Neural crest cell (in vitro differentiated cells): ENCODE measurements around the gene COL18A1. TPM values are rescaled to one million over a fixed set of nuclear protein-coding genes. Genes with fewer than 3 reads are reported as not detected.

Experiments
- DNase-seq: peaks from one replicate; pipeline ENCODE4 v3.0.0; 2021; ENCODE audit warnings: low read depth, mixed read lengths, low spot score
- H3K27ac Mint-ChIP-seq: one replicate; pipeline ENCODE4 v1.8.0; 2021; ENCODE audit warnings: mild to moderate bottlenecking, mixed read lengths; ENCODE audit not compliant: unreplicated experiment
- H3K27me3 Mint-ChIP-seq: 2 replicates; pipeline ENCODE4 v1.8.0; 2021; ENCODE audit warnings: low read depth, mild to moderate bottlenecking, mixed read lengths
- H3K36me3 Mint-ChIP-seq: 2 replicates; pipeline ENCODE4 v1.8.0; 2021; ENCODE audit warnings: low read depth, mild to moderate bottlenecking, mixed read lengths
- H3K4me1 Mint-ChIP-seq: 2 replicates; pipeline ENCODE4 v1.8.0; 2021; ENCODE audit warnings: mixed read lengths
- H3K4me3 Mint-ChIP-seq: one replicate; pipeline ENCODE4 v1.8.0; 2021; ENCODE audit warnings: mild to moderate bottlenecking, mixed read lengths
- H3K9me3 Mint-ChIP-seq: 2 replicates; pipeline ENCODE4 v1.8.0; 2021; ENCODE audit warnings: mixed read lengths
- total RNA-seq: library from RNA; stranded (reverse); gene quantifications from 2 replicates; pipeline ENCODE4 v1.2.1, GENCODE V29; 2021
- TF ChIP-seq, protein P1 (sequence below): fragments of 200-600 bp; sonication (generic); conservative IDR thresholded peaks from 2 replicates; pipeline ENCODE4 v1.5.0; 2021; ENCODE audit warnings: antibody characterized with exemption, mild to moderate bottlenecking

COL18A1 gene
- total RNA-seq, 1 donor from 2014 or later: 19.2 TPM

DNA sequence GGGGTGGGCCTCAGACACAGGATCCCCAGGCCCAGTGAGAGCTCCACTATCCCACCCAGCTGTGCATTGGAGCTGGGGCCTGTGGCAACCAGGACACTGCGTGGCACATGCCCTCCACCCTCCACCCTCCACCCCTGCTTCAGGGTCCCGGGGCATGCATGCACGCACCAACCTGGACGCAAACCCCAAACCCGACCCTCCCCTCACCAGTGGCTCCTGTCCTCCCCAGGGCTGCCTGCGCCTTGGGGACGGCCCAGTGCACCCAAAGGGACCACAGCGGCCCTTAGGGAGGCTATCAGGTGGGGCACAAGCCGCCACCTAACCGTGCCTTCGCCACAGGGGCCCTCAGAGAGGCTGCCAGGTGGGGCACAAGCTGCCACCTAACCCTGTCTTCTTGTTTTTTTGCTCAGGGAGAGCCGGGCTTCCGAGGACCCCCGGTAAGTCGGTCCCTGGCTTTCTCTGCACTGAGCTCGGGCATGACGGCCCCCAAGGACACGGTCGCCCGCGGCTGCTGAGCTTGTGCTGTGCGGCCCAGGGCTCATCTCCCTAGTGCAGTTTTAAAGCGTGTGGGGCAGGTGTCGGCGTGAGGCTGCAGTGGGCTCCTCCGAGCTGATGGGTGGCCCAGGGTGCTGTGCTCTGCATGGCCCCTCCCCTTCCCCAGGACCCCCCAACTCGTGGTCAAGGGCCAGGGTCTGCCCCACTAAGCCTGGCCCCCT lies 89.3 kb downstream of the COL18A1 start:
- TF ChIP-seq, protein P1, sequence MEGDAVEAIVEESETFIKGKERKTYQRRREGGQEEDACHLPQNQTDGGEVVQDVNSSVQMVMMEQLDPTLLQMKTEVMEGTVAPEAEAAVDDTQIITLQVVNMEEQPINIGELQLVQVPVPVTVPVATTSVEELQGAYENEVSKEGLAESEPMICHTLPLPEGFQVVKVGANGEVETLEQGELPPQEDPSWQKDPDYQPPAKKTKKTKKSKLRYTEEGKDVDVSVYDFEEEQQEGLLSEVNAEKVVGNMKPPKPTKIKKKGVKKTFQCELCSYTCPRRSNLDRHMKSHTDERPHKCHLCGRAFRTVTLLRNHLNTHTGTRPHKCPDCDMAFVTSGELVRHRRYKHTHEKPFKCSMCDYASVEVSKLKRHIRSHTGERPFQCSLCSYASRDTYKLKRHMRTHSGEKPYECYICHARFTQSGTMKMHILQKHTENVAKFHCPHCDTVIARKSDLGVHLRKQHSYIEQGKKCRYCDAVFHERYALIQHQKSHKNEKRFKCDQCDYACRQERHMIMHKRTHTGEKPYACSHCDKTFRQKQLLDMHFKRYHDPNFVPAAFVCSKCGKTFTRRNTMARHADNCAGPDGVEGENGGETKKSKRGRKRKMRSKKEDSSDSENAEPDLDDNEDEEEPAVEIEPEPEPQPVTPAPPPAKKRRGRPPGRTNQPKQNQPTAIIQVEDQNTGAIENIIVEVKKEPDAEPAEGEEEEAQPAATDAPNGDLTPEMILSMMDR: no peak
- Mint-ChIP-seq H3K27me3 (no peaks in the 10 kb centered on the region), H3K4me1 (no peaks in the 10 kb centered on the region), H3K27ac (no peak overlapping the region), H3K9me3 (no peaks in the 10 kb centered on the region), H3K36me3 (peaks cover 5% of the 10 kb centered on the region), H3K4me3 (no peak overlapping the region)
- no peak for DNase-seq

DNA sequence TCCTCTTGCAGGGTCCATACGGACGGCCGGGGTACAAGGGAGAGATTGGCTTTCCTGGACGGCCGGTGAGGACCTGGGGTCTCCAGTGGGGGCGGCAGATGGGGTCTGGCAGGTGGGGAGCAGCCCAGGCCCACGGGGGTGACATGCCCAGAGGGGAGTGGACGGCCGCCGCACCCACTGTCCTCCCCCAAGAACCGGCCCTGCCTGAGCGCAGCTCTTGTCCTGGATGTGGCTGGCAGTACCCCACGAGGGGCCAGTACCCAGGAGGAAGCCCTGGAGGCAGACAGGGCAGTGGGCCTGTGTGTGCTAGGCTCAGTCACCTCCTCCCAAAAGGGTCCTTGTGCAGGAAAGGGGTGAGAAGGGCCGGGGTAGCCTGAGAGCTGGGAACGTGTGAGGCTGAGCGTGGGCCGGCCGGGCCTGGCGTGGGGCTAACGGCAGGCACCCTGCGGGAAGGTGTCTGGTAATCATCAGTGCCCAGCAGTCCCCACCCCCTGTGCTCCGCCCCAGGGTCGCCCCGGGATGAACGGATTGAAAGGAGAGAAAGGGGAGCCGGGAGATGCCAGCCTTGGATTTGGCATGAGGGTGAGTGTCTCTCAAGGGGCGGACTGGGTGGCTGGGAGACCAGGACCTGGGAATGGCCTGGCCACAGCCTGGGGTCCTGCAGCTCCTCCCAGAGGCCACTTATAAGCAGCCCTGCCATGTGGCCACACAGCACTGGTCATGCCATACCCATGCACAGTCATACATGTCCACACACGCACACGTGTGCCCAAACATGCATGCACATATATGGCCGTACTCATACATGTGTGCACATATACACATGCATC lies 90.1 kb downstream of the COL18A1 start:
- Mint-ChIP-seq H3K27ac (no peak overlapping the region), H3K9me3 (peaks cover 4% of the 10 kb centered on the region), H3K27me3 (peaks cover 3% of the 10 kb centered on the region), H3K36me3 (peaks cover 10% of the 10 kb centered on the region), H3K4me1 (peaks cover 4% of the 10 kb centered on the region), H3K4me3 (no peak overlapping the region)
- DNase-seq: no peak
- TF ChIP-seq, protein P1: no peak

DNA sequence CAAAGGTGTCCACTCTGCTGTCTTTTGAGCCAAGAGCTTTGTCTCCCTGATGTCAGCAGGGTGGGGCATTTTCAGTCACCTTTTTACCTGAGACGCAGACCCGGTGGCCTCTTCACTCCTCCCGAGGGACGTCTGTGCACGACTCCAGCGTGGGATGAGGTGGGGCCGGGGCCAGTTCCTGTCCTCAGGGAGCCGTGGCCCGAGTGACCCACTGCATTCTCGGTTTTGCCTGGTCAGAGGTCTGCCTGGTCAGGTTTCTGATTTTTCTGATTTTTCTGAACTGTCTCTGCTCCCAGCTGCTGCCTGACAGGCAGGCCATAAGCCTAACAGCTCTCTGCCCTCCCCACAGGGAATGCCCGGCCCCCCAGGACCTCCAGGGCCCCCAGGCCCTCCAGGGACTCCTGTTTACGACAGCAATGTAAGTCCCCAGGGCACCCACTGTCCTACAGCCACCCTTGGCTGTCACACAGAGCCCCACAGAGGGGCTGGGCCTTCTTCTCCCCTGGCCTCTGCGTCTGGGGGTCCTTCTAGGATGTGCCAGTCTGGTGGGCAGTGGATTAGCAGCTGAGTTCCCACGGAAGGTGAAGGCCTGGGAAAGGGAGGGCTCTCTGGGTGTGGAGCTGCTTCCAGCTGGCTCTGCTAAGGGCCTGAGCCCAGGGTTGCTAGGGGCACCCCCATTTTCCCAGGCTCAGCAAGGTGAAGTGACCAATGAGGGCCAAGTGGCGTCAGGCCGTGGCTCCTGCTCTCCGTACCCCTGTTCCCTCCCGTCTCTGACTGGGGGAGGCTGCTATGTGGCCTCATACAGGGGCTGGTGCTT lies 91.4 kb downstream of the COL18A1 start:
- TF ChIP-seq, protein P1: no peak
- H3K36me3 Mint-ChIP-seq: peaks cover 10% of the 10 kb centered on the region
- no peak overlapping the region for H3K4me3 Mint-ChIP-seq
- H3K9me3 Mint-ChIP-seq: peaks cover 4% of the 10 kb centered on the region
- H3K4me1 Mint-ChIP-seq: peaks cover 4% of the 10 kb centered on the region
- no peak overlapping the region for H3K27ac Mint-ChIP-seq
- H3K27me3 Mint-ChIP-seq: peaks cover 3% of the 10 kb centered on the region
- DNase-seq: no peak

DNA sequence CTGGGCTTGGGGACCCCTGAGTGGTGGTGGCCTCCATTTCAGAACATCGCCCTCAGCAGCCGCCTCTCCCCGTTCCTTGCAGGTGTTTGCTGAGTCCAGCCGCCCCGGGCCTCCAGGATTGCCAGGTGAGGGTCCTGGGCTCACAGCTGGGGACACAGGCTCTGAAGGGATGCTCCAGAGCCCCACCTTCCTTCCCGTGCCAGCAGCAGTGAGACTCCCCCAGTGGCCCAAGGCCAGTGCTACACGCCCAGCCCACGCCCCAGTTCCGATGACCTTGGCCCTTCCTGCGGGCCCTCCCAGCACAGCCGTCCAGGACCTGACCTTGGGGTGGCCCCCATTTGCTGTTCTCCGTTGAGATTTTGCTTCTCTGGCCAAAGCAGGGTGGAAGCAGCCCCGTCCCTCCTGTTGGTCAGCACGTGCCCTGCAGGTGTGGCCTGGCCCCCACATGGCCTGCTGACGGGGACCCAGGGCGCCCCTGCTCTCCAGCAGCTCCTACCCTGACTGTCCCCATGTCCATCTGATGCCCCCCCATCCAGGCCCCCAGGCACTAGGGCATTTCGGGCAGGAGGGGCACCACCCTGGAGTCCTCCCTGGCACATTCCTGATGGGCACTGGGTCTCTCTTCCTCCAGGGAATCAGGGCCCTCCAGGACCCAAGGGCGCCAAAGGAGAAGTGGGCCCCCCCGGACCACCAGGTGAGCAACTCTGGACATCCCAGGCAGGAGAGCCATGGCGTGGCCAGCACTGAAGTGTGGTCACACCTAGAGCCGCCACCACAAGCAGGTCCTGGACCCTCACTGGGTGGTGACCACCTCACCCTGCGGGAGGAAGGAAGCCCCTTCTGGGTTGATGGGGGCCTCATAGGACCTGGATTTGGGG lies 92.2 kb downstream of the COL18A1 start:
- DNase-seq: no peak
- H3K36me3 Mint-ChIP-seq: peaks cover 10% of the 10 kb centered on the region

More for the DNA sequence above, 92.2 kb downstream of the COL18A1 start:
- TF ChIP-seq, protein P1: no peak
- Mint-ChIP-seq H3K27me3 (peaks cover 3% of the 10 kb centered on the region), H3K4me1 (peaks cover 4% of the 10 kb centered on the region), H3K9me3 (peaks cover 4% of the 10 kb centered on the region), H3K4me3 (no peak overlapping the region), H3K27ac (no peak overlapping the region)
